Measurements from ENCODE around the gene SND1. TPM values are rescaled to one million over a fixed set of nuclear protein-coding genes. Genes with fewer than 3 reads are reported as not detected.

SND1 gene
- total RNA-seq, 4 donors from 2014 or later, result 64.3 to 77.0 (median 70.4) TPM

DNA sequence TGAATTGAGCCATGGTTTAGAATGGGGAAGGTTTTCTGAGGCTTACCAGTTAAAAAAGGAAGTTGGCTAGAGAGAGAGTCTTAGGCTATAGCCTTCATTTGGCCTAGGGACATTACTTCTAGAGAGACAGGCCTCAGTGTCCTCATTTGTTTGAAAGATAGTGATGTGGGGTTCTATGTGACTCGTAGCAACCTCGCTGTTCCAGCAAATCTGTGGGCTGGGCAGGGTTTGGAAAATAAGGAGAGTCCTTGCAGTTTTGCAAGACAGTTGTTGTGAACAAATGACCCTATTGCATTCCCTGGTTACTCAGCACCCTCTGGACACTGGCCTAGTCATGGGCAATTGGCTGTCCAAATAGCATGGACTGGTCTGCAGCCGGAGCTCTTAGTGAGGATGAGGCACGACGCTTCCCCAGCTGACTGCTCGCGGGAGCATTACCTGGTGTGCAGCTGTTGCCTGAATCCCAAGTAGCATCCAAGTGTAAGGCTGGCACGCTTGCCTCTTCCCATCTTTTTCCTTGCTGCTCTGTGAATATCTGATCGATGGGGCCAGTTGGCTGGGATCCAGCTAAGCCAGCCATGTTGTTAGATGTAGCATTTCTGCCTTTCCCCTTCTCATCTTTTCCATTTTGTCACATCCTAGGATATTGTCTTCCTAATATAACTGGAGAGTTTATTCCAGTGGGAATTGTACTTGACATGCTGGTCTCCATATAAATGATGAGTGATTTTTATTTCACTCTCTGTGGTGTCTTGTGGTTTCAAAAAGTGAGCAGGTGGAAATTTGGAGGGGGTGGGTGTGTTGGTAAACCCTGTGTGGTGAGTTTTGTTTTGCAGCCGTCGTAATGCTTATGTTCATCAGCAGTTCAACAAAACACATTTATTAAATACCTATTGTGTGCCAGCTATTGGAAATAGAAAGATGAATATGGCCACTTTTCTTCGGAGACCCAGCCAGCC is 99.8 kb downstream of the SND1 start:
- H3K36me3 ChIP-seq, result no peaks in the 10 kb centered on the region
- TF ChIP-seq, protein P1, sequence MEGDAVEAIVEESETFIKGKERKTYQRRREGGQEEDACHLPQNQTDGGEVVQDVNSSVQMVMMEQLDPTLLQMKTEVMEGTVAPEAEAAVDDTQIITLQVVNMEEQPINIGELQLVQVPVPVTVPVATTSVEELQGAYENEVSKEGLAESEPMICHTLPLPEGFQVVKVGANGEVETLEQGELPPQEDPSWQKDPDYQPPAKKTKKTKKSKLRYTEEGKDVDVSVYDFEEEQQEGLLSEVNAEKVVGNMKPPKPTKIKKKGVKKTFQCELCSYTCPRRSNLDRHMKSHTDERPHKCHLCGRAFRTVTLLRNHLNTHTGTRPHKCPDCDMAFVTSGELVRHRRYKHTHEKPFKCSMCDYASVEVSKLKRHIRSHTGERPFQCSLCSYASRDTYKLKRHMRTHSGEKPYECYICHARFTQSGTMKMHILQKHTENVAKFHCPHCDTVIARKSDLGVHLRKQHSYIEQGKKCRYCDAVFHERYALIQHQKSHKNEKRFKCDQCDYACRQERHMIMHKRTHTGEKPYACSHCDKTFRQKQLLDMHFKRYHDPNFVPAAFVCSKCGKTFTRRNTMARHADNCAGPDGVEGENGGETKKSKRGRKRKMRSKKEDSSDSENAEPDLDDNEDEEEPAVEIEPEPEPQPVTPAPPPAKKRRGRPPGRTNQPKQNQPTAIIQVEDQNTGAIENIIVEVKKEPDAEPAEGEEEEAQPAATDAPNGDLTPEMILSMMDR (IDR thresholded peaks at IDR 0.05), result no peak
- TF ChIP-seq EP300 (IDR thresholded peaks at IDR 0.05; ENCODE audit: low read depth) (no peak), POLR2AphosphoS5 (IDR thresholded peaks at IDR 0.05) (no peak), POLR2A (IDR thresholded peaks at IDR 0.05) (no peak)

DNA sequence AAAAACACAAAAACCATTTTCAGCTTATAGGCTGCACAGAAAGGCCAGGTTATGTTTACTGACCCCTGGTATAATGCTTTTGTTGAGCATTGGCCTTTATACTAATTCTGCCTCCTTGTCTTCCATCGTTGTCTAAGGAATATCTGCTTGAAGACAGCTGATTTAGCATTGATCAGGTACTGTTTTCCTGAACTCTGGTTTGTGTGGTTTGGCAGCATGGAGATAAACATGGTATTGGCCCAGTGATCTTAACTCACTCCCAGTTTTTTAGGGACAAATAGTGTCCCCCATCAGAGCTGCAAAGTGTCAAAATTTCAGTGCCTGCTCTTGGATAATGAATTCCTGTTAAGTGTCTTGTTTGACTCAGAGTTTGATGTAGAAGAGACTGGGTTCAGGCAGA is 100.8 kb downstream of the SND1 start:
- Histone ChIP-seq H3K9me3 (no peaks in the 10 kb centered on the region), H3K36me3 (no peaks in the 10 kb centered on the region), H3K4me3 (no peak overlapping the region), H3K27me3 (no peaks in the 10 kb centered on the region), H3K27ac (no peak overlapping the region), H3K4me1 (peaks cover 0 to 3% (median 0%) of the 10 kb centered on the region in 4 donors)
- in situ Hi-C loops (cut with MboI; ENCODE audit: low pct_ligation_motif_present in 1 of 4, low pct_unique_long_range_greater_than_20kb in 1 of 4, low sequenced_read_pairs in 3 of 4), result no loop called here
- WGBS, 2 donors (ENCODE audit: low coverage in 1 of 2), result 100% methylated on average over 1 of the region's 1 CpG; no CpG with 5 or more reads in 1 of the 2 donors
- intact Hi-C loops (cut with DNase I; ENCODE audit: low total_unique reads), result no loop called here
- DNase-seq, result no peak
- TF ChIP-seq, protein P1 (IDR thresholded peaks at IDR 0.05), result no peak
- TF ChIP-seq POLR2A (IDR thresholded peaks at IDR 0.05), result no peak
- no peak for TF ChIP-seq EP300 (IDR thresholded peaks at IDR 0.05; ENCODE audit: low read depth)
- no peak for TF ChIP-seq POLR2AphosphoS5 (IDR thresholded peaks at IDR 0.05)

More for the DNA sequence above, 99.8 kb downstream of the SND1 start:
- Histone ChIP-seq H3K27ac (no peak overlapping the region), H3K4me1 (peaks cover 0 to 3% (median 0%) of the 10 kb centered on the region in 4 donors), H3K4me3 (no peak overlapping the region), H3K9me3 (no peaks in the 10 kb centered on the region), H3K27me3 (no peaks in the 10 kb centered on the region)
- in situ Hi-C loops (cut with MboI; ENCODE audit: low pct_ligation_motif_present in 1 of 4, low pct_unique_long_range_greater_than_20kb in 1 of 4, low sequenced_read_pairs in 3 of 4), result no loop called here
- intact Hi-C loops (cut with DNase I; ENCODE audit: low total_unique reads), result no loop called here
- 89 to 93% methylated on average over 5 to 12 of the region's 12 CpGs for WGBS, 2 donors (ENCODE audit: low coverage in 1 of 2)
- no peak for DNase-seq

DNA sequence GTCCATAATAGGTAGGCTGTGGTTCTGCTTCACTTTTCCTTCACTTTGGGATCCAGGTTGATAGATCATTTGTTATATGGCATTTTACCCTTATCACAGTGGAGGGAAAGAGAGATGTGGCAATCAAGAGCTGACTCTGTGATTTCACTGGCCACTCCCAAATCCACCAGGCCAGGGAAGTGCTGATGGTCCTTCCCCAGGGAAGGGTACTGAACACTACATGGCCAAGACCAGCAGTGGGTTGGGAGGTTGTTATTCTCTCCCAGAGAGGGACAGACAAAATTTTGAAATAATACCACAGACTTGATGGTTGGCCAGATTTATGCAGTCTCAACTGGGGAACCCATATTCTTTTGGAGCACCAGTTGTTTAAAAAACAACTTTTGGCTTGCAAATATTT is 102.5 kb downstream of the SND1 start:
- Histone ChIP-seq H3K4me1 (peaks cover 0 to 3% (median 0%) of the 10 kb centered on the region in 4 donors), H3K27me3 (no peaks in the 10 kb centered on the region), H3K4me3 (no peak overlapping the region), H3K27ac (no peak overlapping the region), H3K9me3 (no peaks in the 10 kb centered on the region), H3K36me3 (no peaks in the 10 kb centered on the region)
- in situ Hi-C loops (cut with MboI; ENCODE audit: low pct_ligation_motif_present in 1 of 4, low pct_unique_long_range_greater_than_20kb in 1 of 4, low sequenced_read_pairs in 3 of 4) (no loop called here), intact Hi-C loops (cut with DNase I; ENCODE audit: low total_unique reads) (no loop called here)
- no peak for DNase-seq
- TF ChIP-seq POLR2A (IDR thresholded peaks at IDR 0.05) (no peak), POLR2AphosphoS5 (IDR thresholded peaks at IDR 0.05) (no peak), EP300 (IDR thresholded peaks at IDR 0.05; ENCODE audit: low read depth) (no peak)
- TF ChIP-seq, protein P1 (IDR thresholded peaks at IDR 0.05), result no peak

DNA sequence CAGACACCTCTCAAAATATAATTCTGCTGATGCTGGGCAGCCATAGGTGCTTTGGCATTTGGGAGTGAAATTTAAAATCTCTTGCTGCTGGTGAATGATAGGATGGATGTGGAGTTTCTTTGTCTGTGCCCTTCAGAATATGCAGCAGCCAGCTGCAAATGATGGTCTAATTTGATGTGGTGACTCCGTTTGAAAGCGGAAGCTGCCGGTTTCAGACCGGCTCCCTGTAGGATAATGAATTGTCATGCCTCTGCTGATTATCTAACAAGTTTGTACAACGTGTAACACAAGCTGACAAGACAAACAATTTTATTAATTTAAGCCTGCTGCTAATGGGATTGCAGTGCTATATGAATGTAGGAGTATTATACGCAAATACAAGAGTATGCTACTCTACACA is 103.5 kb downstream of the SND1 start:
- no peak for DNase-seq
- TF ChIP-seq EP300 (IDR thresholded peaks at IDR 0.05; ENCODE audit: low read depth) (no peak), POLR2A (IDR thresholded peaks at IDR 0.05) (no peak), POLR2AphosphoS5 (IDR thresholded peaks at IDR 0.05) (no peak)
- TF ChIP-seq, protein P1 (IDR thresholded peaks at IDR 0.05), result no peak

More for the DNA sequence above, 103.5 kb downstream of the SND1 start:
- Histone ChIP-seq H3K9me3 (no peaks in the 10 kb centered on the region), H3K36me3 (no peaks in the 10 kb centered on the region), H3K27me3 (no peaks in the 10 kb centered on the region), H3K4me3 (no peak overlapping the region), H3K27ac (no peak overlapping the region), H3K4me1 (peaks cover 0 to 3% (median 0%) of the 10 kb centered on the region in 4 donors)
- intact Hi-C loops (cut with DNase I; ENCODE audit: low total_unique reads) (no loop called here), in situ Hi-C loops (cut with MboI; ENCODE audit: low pct_ligation_motif_present in 1 of 4, low pct_unique_long_range_greater_than_20kb in 1 of 4, low sequenced_read_pairs in 3 of 4) (no loop called here)
- WGBS, 2 donors (ENCODE audit: low coverage in 1 of 2), result 85 to 89% methylated on average over 6 of the region's 6 CpGs

Measured in transverse colon (tissue), 4 donors.